H9 (cell line): Measurements from ENCODE around the gene GPBAR1. TPM values are rescaled to one million over a fixed set of nuclear protein-coding genes. Genes with fewer than 3 reads are reported as not detected.

ENCODE experiments used
- DNase-seq: peaks from one replicate; pipeline ENCODE4 v3.0.0-alpha.2; 2017
- H2AFZ ChIP-seq: one replicate; pipeline ENCODE4 v1.6.1; 2013; ENCODE audit warnings: mild to moderate bottlenecking, low read length, control low read depth, moderate library complexity
- H2AK5ac ChIP-seq: 2 replicates; pipeline ENCODE4 v1.6.1; 2013; ENCODE audit warnings: low read length, control low read depth, mixed read lengths; ENCODE audit not compliant: insufficient read length
- H2BK120ac ChIP-seq: one replicate; pipeline ENCODE4 v1.6.1; 2013; ENCODE audit warnings: low read depth, mild to moderate bottlenecking, low read length, control low read depth, inconsistent platforms; ENCODE audit not compliant: poor library complexity, severe bottlenecking
- H2BK12ac ChIP-seq: 2 replicates; pipeline ENCODE4 v1.6.1; 2013; ENCODE audit warnings: low read length, control low read depth, mixed read lengths, low read depth; ENCODE audit not compliant: insufficient read length
- H2BK15ac ChIP-seq: 2 replicates; pipeline ENCODE4 v1.6.1; 2013; ENCODE audit warnings: low read depth, low read length, control low read depth
- H2BK20ac ChIP-seq: one replicate; pipeline ENCODE4 v1.6.1; 2013; ENCODE audit warnings: low read depth, mild to moderate bottlenecking, low read length, control low read depth, inconsistent platforms; ENCODE audit not compliant: poor library complexity, severe bottlenecking
- H2BK5ac ChIP-seq: 2 replicates; pipeline ENCODE4 v1.6.1; 2013; ENCODE audit warnings: low read length, control low read depth, mixed read lengths; ENCODE audit not compliant: insufficient read length
- H3K14ac ChIP-seq: 2 replicates; pipeline ENCODE4 v1.6.1; 2013; ENCODE audit warnings: low read length, control low read depth; ENCODE audit not compliant: insufficient read depth
- H3K18ac ChIP-seq: 2 replicates; pipeline ENCODE4 v1.6.1; 2013; ENCODE audit warnings: low read depth, mild to moderate bottlenecking, mixed read lengths, low read length, control low read depth; ENCODE audit not compliant: insufficient read length
- H3K23ac ChIP-seq: 2 replicates; pipeline ENCODE4 v1.6.1; 2013; ENCODE audit warnings: low read length, control low read depth, mixed read lengths, low read depth; ENCODE audit not compliant: insufficient read length
- H3K23me2 ChIP-seq: 2 replicates; pipeline ENCODE4 v1.6.1; 2013; ENCODE audit warnings: low read depth, mild to moderate bottlenecking, mixed read lengths, low read length, control low read depth; ENCODE audit not compliant: insufficient read length, poor library complexity, severe bottlenecking
- H3K27ac ChIP-seq: 2 replicates; pipeline ENCODE4 v1.5.1; 2013; ENCODE audit warnings: low read length, control low read depth, mixed read lengths, low read depth; ENCODE audit not compliant: insufficient read length
- H3K27me3 ChIP-seq: 2 replicates; pipeline ENCODE4 v1.6.1; 2013; ENCODE audit warnings: low read length, control low read depth, inconsistent platforms; ENCODE audit not compliant: insufficient read depth
- H3K4ac ChIP-seq: 2 replicates; pipeline ENCODE4 v1.6.1; 2013; ENCODE audit warnings: low read depth, mild to moderate bottlenecking, control low read depth, inconsistent platforms, low read length, moderate library complexity
- H3K4me1 ChIP-seq: 2 replicates; pipeline ENCODE4 v1.6.1; 2013; ENCODE audit warnings: low read length, control low read depth, inconsistent platforms; ENCODE audit not compliant: insufficient read depth
- H3K4me2 ChIP-seq: 2 replicates; pipeline ENCODE4 v1.6.1; 2013; ENCODE audit warnings: low read length, control low read depth, mixed read lengths; ENCODE audit not compliant: insufficient read length, insufficient read depth
- H3K56ac ChIP-seq: 2 replicates; pipeline ENCODE4 v1.6.1; 2013; ENCODE audit warnings: low read depth, mild to moderate bottlenecking, mixed read lengths, low read length, control low read depth; ENCODE audit not compliant: insufficient read length
- H3K79me1 ChIP-seq: 2 replicates; pipeline ENCODE4 v1.6.1; 2013; ENCODE audit warnings: low read depth, mild to moderate bottlenecking, moderate library complexity, low read length, control low read depth, inconsistent platforms; ENCODE audit not compliant: insufficient read depth, poor library complexity, severe bottlenecking
- H3K79me2 ChIP-seq: 2 replicates; pipeline ENCODE4 v1.6.1; 2013; ENCODE audit warnings: low read length, control low read depth, inconsistent platforms; ENCODE audit not compliant: insufficient read depth
- H3K9ac ChIP-seq: 2 replicates; pipeline ENCODE4 v1.6.1; 2013; ENCODE audit warnings: low read length, control low read depth, mixed read lengths; ENCODE audit not compliant: insufficient read length; ENCODE audit errors: extremely low read depth
- H3K9me3 ChIP-seq: one replicate; pipeline ENCODE4 v1.6.1; 2013; ENCODE audit warnings: low read depth, low read length, inconsistent platforms; ENCODE audit not compliant: control insufficient read depth
- H3T11ph ChIP-seq: one replicate; pipeline ENCODE4 v1.6.1; 2013; ENCODE audit warnings: mild to moderate bottlenecking, low read length, control low read depth, inconsistent platforms
- H4K20me1 ChIP-seq: one replicate; pipeline ENCODE4 v1.6.1; 2013; ENCODE audit not compliant: control insufficient read depth, insufficient read length, insufficient read depth
- H4K5ac ChIP-seq: 2 replicates; pipeline ENCODE4 v1.6.1; 2013; ENCODE audit warnings: low read depth, mild to moderate bottlenecking, mixed read lengths, low read length, control low read depth; ENCODE audit not compliant: insufficient read length
- H4K8ac ChIP-seq: replicated peaks from 2 replicates; pipeline ENCODE4 v1.6.1; 2013; ENCODE audit warnings: low read length, control low read depth, mixed read lengths, low read depth; ENCODE audit not compliant: insufficient read length
- H4K91ac ChIP-seq: 2 replicates; pipeline ENCODE4 v1.6.1; 2013; ENCODE audit warnings: low read depth, mild to moderate bottlenecking, moderate library complexity, mixed read lengths, low read length, control low read depth; ENCODE audit not compliant: insufficient read length
- H3K27ac Mint-ChIP-seq, 3 experiments: 2 replicates in 2 of 3; 3 replicates in 1 of 3; pipeline ENCODE4 v1.8.0; 2020 to 2021; ENCODE audit warnings: mixed read lengths in 3 of 3, mild to moderate bottlenecking in 1 of 3, moderate library complexity in 1 of 3
- H3K27me3 Mint-ChIP-seq: 2 replicates; pipeline ENCODE4 v1.8.0; 2021; ENCODE audit warnings: low read depth, mild to moderate bottlenecking, moderate library complexity, mixed read lengths
- H3K36me3 Mint-ChIP-seq, 3 experiments: 2 replicates in 2 of 3; 3 replicates in 1 of 3; pipeline ENCODE4 v1.8.0; 2020 to 2021; ENCODE audit warnings: low read depth in 3 of 3, mixed read lengths in 3 of 3; ENCODE audit not compliant: insufficient read depth in 1 of 3
- H3K4me1 Mint-ChIP-seq, 2 experiments: 2 replicates each; pipeline ENCODE4 v1.8.0; 2020; ENCODE audit warnings: mixed read lengths in 2 of 2
- H3K4me3 Mint-ChIP-seq, 2 experiments: 2 replicates in 1 of 2; 3 replicates in 1 of 2; pipeline ENCODE4 v1.8.0; 2020 to 2021; ENCODE audit warnings: mild to moderate bottlenecking in 2 of 2, mixed read lengths in 2 of 2, moderate library complexity in 1 of 2
- H3K9me3 Mint-ChIP-seq, 2 experiments: 2 replicates in 1 of 2; 3 replicates in 1 of 2; pipeline ENCODE4 v1.8.0; 2020; ENCODE audit warnings: mild to moderate bottlenecking in 2 of 2, mixed read lengths in 2 of 2, moderate library complexity in 1 of 2
- WGBS: extraction: QIAGEN DNeasy Blood & Tissue Kit; methylation state at CpG from one replicate; pipeline ENCODE4 v1.1.7; 2013; ENCODE audit warnings: missing lambda C conversion rate, low lambda C conversion rate, mixed read lengths; ENCODE audit not compliant: insufficient read length; ENCODE audit errors: extremely low coverage; 5-methylcytosine and 5-hydroxymethylcytosine counted together
- total RNA-seq: library from RNA; stranded (reverse); gene quantifications from 2 replicates; pipeline ENCODE4 v1.2.1, GENCODE V29; 2021
- TF ChIP-seq, protein P1 (sequence below): fragments of 200-600 bp; sonication (generic); conservative IDR thresholded peaks from 3 replicates; pipeline ENCODE4 v1.8.0; 2021; ENCODE audit warnings: antibody characterized with exemption, mild to moderate bottlenecking

The GPBAR1 gene
- total RNA-seq, 1 experiment from 2014 or later = 0.44 TPM

GRCh38 chr2:218300141-218300540 is 39.3 kb downstream of the GPBAR1 start:
- no peak overlapping the region for H2BK15ac ChIP-seq
- H3K4ac ChIP-seq = no peak overlapping the region
- H2BK120ac ChIP-seq = no peak overlapping the region
- no peak overlapping the region for H3K9ac ChIP-seq
- H2AK5ac ChIP-seq = no peak overlapping the region
- no peak overlapping the region for H3K56ac ChIP-seq
- no peak overlapping the region for H3K23ac ChIP-seq
- H3K79me1 ChIP-seq = no peaks in the 10 kb centered on the region
- H4K20me1 ChIP-seq = no peaks in the 10 kb centered on the region
- H3K27ac ChIP-seq = no peak overlapping the region
- TF ChIP-seq, protein P1, sequence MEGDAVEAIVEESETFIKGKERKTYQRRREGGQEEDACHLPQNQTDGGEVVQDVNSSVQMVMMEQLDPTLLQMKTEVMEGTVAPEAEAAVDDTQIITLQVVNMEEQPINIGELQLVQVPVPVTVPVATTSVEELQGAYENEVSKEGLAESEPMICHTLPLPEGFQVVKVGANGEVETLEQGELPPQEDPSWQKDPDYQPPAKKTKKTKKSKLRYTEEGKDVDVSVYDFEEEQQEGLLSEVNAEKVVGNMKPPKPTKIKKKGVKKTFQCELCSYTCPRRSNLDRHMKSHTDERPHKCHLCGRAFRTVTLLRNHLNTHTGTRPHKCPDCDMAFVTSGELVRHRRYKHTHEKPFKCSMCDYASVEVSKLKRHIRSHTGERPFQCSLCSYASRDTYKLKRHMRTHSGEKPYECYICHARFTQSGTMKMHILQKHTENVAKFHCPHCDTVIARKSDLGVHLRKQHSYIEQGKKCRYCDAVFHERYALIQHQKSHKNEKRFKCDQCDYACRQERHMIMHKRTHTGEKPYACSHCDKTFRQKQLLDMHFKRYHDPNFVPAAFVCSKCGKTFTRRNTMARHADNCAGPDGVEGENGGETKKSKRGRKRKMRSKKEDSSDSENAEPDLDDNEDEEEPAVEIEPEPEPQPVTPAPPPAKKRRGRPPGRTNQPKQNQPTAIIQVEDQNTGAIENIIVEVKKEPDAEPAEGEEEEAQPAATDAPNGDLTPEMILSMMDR = no peak
- no peak overlapping the region for H3K4me3 Mint-ChIP-seq
- H4K91ac ChIP-seq = no peak overlapping the region
- H3K27me3 ChIP-seq = no peaks in the 10 kb centered on the region
- H3K27ac Mint-ChIP-seq = peak overlapping the region in 1 of 3 experiments; percentile 8; a peak in 1 of 7 replicates
- H2BK5ac ChIP-seq = no peak overlapping the region
- H3K18ac ChIP-seq = no peak overlapping the region
- WGBS = no CpG with 5 or more reads among the region's 4 CpGs
- H4K5ac ChIP-seq = no peak overlapping the region
- H4K8ac ChIP-seq = no peak overlapping the region
- no peak for DNase-seq
- no peak overlapping the region for H2BK12ac ChIP-seq
- H2AFZ ChIP-seq = no peak overlapping the region
- H3K4me1 ChIP-seq = no peaks in the 10 kb centered on the region
- H3K9me3 ChIP-seq = no peaks in the 10 kb centered on the region
- no peak overlapping the region for H3K14ac ChIP-seq
- H3T11ph ChIP-seq = no peak overlapping the region
- peaks cover 6 to 8% of the 10 kb centered on the region in 2 experiments for H3K4me1 Mint-ChIP-seq
- H3K27me3 Mint-ChIP-seq = peaks cover 2% of the 10 kb centered on the region
- H3K79me2 ChIP-seq = no peaks in the 10 kb centered on the region
- H3K9me3 Mint-ChIP-seq = no peaks in the 10 kb centered on the region
- no peaks in the 10 kb centered on the region; a peak in 1 of 7 replicates for H3K36me3 Mint-ChIP-seq
- H2BK20ac ChIP-seq = no peak overlapping the region
- no peaks in the 10 kb centered on the region for H3K23me2 ChIP-seq
- no peak overlapping the region for H3K4me2 ChIP-seq
